ENCODE measurements around the gene SLC2A11. TPM values are rescaled to one million over a fixed set of nuclear protein-coding genes. Genes with fewer than 3 reads are reported as not detected.

Gene SLC2A11
- polyA plus RNA-seq, 3 donors = 1.3 to 3.3 (median 2.5) TPM

- Mint-ChIP-seq H3K36me3 (peaks cover 67 to 99% of the 10 kb centered on the region in 2 donors), H3K27me3 (ENCODE audit: low read depth in 3 of 3) (peaks cover 0 to 4% (median 0%) of the 10 kb centered on the region in 3 donors), H3K9me3 (peaks cover 0 to 3% (median 0%) of the 10 kb centered on the region in 7 donors), H3K27ac (peak overlapping the region in 3 of 7 donors; percentile 38 to 75 (median 59)), H3K4me3 (no peak overlapping the region), H3K4me1 (no peaks in the 10 kb centered on the region)
- Histone ChIP-seq H3K4me1 (ENCODE audit: control insufficient read depth in 1 of 2, insufficient read depth in 2 of 2, low read length in 2 of 2) (no peaks in the 10 kb centered on the region), H3K27me3 (ENCODE audit: control insufficient read depth in 2 of 2, insufficient read depth in 2 of 2, low read length in 2 of 2) (no peaks in the 10 kb centered on the region), H3K36me3 (replicated peaks in 1 of 2; ENCODE audit: control insufficient read depth in 1 of 2, insufficient read depth in 2 of 2, low read length in 2 of 2) (peaks cover 77 to 98% of the 10 kb centered on the region in 2 donors), H2AFZ (ENCODE audit: insufficient read depth, low read depth, low read length, poor library complexity, severe bottlenecking) (no peak overlapping the region), H3K4me2 (replicated peaks; ENCODE audit: extremely low read depth, low read length, poor library complexity, severe bottlenecking) (no peak overlapping the region), H3K27ac (ENCODE audit: low read depth in 1 of 2, low read length in 2 of 2) (no peak overlapping the region), H4K20me1 (ENCODE audit: insufficient read depth, low read length) (peaks cover 30% of the 10 kb centered on the region), H3K9me3 (replicated peaks in 1 of 2; ENCODE audit: control insufficient read depth in 1 of 2, insufficient read depth in 1 of 2, low read length in 2 of 2) (no peaks in the 10 kb centered on the region), H3K79me2 (ENCODE audit: insufficient read depth, low read length) (no peaks in the 10 kb centered on the region), H3K9ac (ENCODE audit: insufficient read depth, low read length, poor library complexity, severe bottlenecking) (no peak overlapping the region), H3K4me3 (replicated peaks in 1 of 3; ENCODE audit: low read depth in 2 of 3, low read length in 3 of 3) (no peak overlapping the region)
- WGBS (ENCODE audit: insufficient coverage) = 96% methylated on average over 6 of the region's 10 CpGs
- intact Hi-C loops (cut with micrococcal nuclease) = no loop called here
- TF ChIP-seq, protein P1, sequence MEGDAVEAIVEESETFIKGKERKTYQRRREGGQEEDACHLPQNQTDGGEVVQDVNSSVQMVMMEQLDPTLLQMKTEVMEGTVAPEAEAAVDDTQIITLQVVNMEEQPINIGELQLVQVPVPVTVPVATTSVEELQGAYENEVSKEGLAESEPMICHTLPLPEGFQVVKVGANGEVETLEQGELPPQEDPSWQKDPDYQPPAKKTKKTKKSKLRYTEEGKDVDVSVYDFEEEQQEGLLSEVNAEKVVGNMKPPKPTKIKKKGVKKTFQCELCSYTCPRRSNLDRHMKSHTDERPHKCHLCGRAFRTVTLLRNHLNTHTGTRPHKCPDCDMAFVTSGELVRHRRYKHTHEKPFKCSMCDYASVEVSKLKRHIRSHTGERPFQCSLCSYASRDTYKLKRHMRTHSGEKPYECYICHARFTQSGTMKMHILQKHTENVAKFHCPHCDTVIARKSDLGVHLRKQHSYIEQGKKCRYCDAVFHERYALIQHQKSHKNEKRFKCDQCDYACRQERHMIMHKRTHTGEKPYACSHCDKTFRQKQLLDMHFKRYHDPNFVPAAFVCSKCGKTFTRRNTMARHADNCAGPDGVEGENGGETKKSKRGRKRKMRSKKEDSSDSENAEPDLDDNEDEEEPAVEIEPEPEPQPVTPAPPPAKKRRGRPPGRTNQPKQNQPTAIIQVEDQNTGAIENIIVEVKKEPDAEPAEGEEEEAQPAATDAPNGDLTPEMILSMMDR (IDR thresholded peaks at IDR 0.05) = no peak
- DNase-seq = no peak
These were observed 28.6 kb upstream of the SLC2A11 start for GRCh38 chr22:23828800-23829680.

- intact Hi-C loops (cut with micrococcal nuclease) = no loop called here
- Mint-ChIP-seq H3K36me3 (peaks cover 63 to 98% of the 10 kb centered on the region in 2 donors), H3K4me1 (no peaks in the 10 kb centered on the region), H3K9me3 (peaks cover 0 to 3% (median 0%) of the 10 kb centered on the region in 7 donors), H3K27me3 (ENCODE audit: low read depth in 3 of 3) (peaks cover 0 to 4% (median 0%) of the 10 kb centered on the region in 3 donors), H3K27ac (no peak overlapping the region), H3K4me3 (no peak overlapping the region)
- WGBS (ENCODE audit: insufficient coverage) = 100% methylated on average over 3 of the region's 7 CpGs
- Histone ChIP-seq H3K79me2 (ENCODE audit: insufficient read depth, low read length) (no peaks in the 10 kb centered on the region), H4K20me1 (ENCODE audit: insufficient read depth, low read length) (peaks cover 30% of the 10 kb centered on the region), H3K4me3 (replicated peaks in 1 of 3; ENCODE audit: low read depth in 2 of 3, low read length in 3 of 3) (no peak overlapping the region), H3K36me3 (replicated peaks in 1 of 2; ENCODE audit: control insufficient read depth in 1 of 2, insufficient read depth in 2 of 2, low read length in 2 of 2) (peaks cover 74 to 95% of the 10 kb centered on the region in 2 donors), H3K9ac (ENCODE audit: insufficient read depth, low read length, poor library complexity, severe bottlenecking) (no peak overlapping the region), H3K27me3 (ENCODE audit: control insufficient read depth in 2 of 2, insufficient read depth in 2 of 2, low read length in 2 of 2) (no peaks in the 10 kb centered on the region), H3K27ac (ENCODE audit: low read depth in 1 of 2, low read length in 2 of 2) (no peak overlapping the region), H3K4me1 (ENCODE audit: control insufficient read depth in 1 of 2, insufficient read depth in 2 of 2, low read length in 2 of 2) (no peaks in the 10 kb centered on the region), H2AFZ (ENCODE audit: insufficient read depth, low read depth, low read length, poor library complexity, severe bottlenecking) (no peak overlapping the region), H3K9me3 (replicated peaks in 1 of 2; ENCODE audit: control insufficient read depth in 1 of 2, insufficient read depth in 1 of 2, low read length in 2 of 2) (no peaks in the 10 kb centered on the region), H3K4me2 (replicated peaks; ENCODE audit: extremely low read depth, low read length, poor library complexity, severe bottlenecking) (no peak overlapping the region)
- TF ChIP-seq, protein P1 (IDR thresholded peaks at IDR 0.05) = no peak
- no peak for DNase-seq
These were observed 27.8 kb upstream of the SLC2A11 start for GRCh38 chr22:23829845-23830372.

Measured in CD14-positive monocyte (primary cell).